Stimulated activated CD4-positive, alpha-beta T cell treated with anti-CD3 and anti-CD28 coated beads, Interleukin-1b, Interleukin-23, amount 100 ng/mL, for 48 hours (primary cell): ENCODE results near the gene NATD1.

ENCODE experiments used
- DNase-seq: peaks from one replicate; pipeline ENCODE4 v3.0.0-alpha.2; 2020

NATD1 gene

GRCh38 chr17:21189361-21189760 is 63.8 kb downstream of the NATD1 start:
- DNase-seq: no peak
